Measurements from ENCODE around the gene LPGAT1. TPM values are rescaled to one million over a fixed set of nuclear protein-coding genes. Genes with fewer than 3 reads are reported as not detected.

LPGAT1 gene
- total RNA-seq, 4 donors from 2014 or later: 48.1 to 66.6 (median 53.3) TPM

GRCh38 chr1:211756471-211757020 lies 74.0 kb downstream of the LPGAT1 start:
- TF ChIP-seq POLR2A (IDR thresholded peaks at IDR 0.05): no peak
- TF ChIP-seq EP300 (IDR thresholded peaks at IDR 0.05): no peak
- no peak for TF ChIP-seq CTCF (IDR thresholded peaks at IDR 0.05)
- TF ChIP-seq POLR2AphosphoS5 (IDR thresholded peaks at IDR 0.05): no peak
- 98 to 100% methylated on average over 1 to 5 of the region's 7 CpGs for WGBS, 2 donors (ENCODE audit: low coverage in 1 of 2)
- H3K4me3 ChIP-seq: no peak overlapping the region
- H3K27ac ChIP-seq: no peak overlapping the region
- no peaks in the 10 kb centered on the region for H3K27me3 ChIP-seq
- no peak for ATAC-seq
- H3K9me3 ChIP-seq: no peaks in the 10 kb centered on the region
- peaks cover 0 to 31% of the 10 kb centered on the region in 2 donors for H3K36me3 ChIP-seq
- H3K4me1 ChIP-seq: no peaks in the 10 kb centered on the region

- H3K36me3 ChIP-seq: peaks cover 0 to 47% of the 10 kb centered on the region in 2 donors
- no peaks in the 10 kb centered on the region for H3K9me3 ChIP-seq
- no peaks in the 10 kb centered on the region for H3K27me3 ChIP-seq
- no peaks in the 10 kb centered on the region for H3K4me1 ChIP-seq
- H3K4me3 ChIP-seq: no peak overlapping the region
- no peak overlapping the region for H3K27ac ChIP-seq
- 80 to 89% methylated on average over 1 to 4 of the region's 4 CpGs for WGBS, 2 donors (ENCODE audit: low coverage in 1 of 2)
- no peak for ATAC-seq
- TF ChIP-seq POLR2A (IDR thresholded peaks at IDR 0.05): no peak
- no peak for TF ChIP-seq POLR2AphosphoS5 (IDR thresholded peaks at IDR 0.05)
- no peak for TF ChIP-seq EP300 (IDR thresholded peaks at IDR 0.05)
- TF ChIP-seq CTCF (IDR thresholded peaks at IDR 0.05): no peak
Measured at GRCh38 chr1:211753649-211754251, 76.8 kb downstream of the LPGAT1 start.

GRCh38 chr1:211752951-211753486 lies 77.5 kb downstream of the LPGAT1 start:
- Histone ChIP-seq H3K4me1 (no peaks in the 10 kb centered on the region), H3K4me3 (no peak overlapping the region), H3K27me3 (no peaks in the 10 kb centered on the region), H3K9me3 (no peaks in the 10 kb centered on the region), H3K27ac (no peak overlapping the region), H3K36me3 (peaks cover 0 to 47% of the 10 kb centered on the region in 2 donors)
- no peak for ATAC-seq
- WGBS, 2 donors (ENCODE audit: low coverage in 1 of 2): 46 to 61% methylated on average over 2 of the region's 2 CpGs
- TF ChIP-seq POLR2A (IDR thresholded peaks at IDR 0.05) (no peak), CTCF (IDR thresholded peaks at IDR 0.05) (no peak), EP300 (IDR thresholded peaks at IDR 0.05) (no peak), POLR2AphosphoS5 (IDR thresholded peaks at IDR 0.05) (no peak)

- WGBS, 2 donors (ENCODE audit: low coverage in 1 of 2): 89 to 91% methylated on average over 4 of the region's 4 CpGs
- ATAC-seq: no peak
- TF ChIP-seq POLR2AphosphoS5 (IDR thresholded peaks at IDR 0.05): no peak
- no peak for TF ChIP-seq EP300 (IDR thresholded peaks at IDR 0.05)
- TF ChIP-seq POLR2A (IDR thresholded peaks at IDR 0.05): no peak
- no peak for TF ChIP-seq CTCF (IDR thresholded peaks at IDR 0.05)
- Histone ChIP-seq H3K27ac (no peak overlapping the region), H3K4me1 (no peaks in the 10 kb centered on the region), H3K9me3 (no peaks in the 10 kb centered on the region), H3K4me3 (no peak overlapping the region), H3K36me3 (peaks cover 0 to 48% of the 10 kb centered on the region in 2 donors), H3K27me3 (no peaks in the 10 kb centered on the region)
Measured at GRCh38 chr1:211752317-211752716, 78.2 kb downstream of the LPGAT1 start.

GRCh38 chr1:211751438-211751837 lies 79.1 kb downstream of the LPGAT1 start:
- Histone ChIP-seq H3K9me3 (no peaks in the 10 kb centered on the region), H3K27ac (no peak overlapping the region), H3K4me3 (no peak overlapping the region), H3K36me3 (peaks cover 0 to 46% of the 10 kb centered on the region in 2 donors), H3K27me3 (no peaks in the 10 kb centered on the region), H3K4me1 (no peaks in the 10 kb centered on the region)
- TF ChIP-seq EP300 (IDR thresholded peaks at IDR 0.05): no peak
- no peak for TF ChIP-seq POLR2AphosphoS5 (IDR thresholded peaks at IDR 0.05)
- TF ChIP-seq POLR2A (IDR thresholded peaks at IDR 0.05): no peak
- TF ChIP-seq CTCF (IDR thresholded peaks at IDR 0.05): no peak
- ATAC-seq: no peak
- WGBS, 2 donors (ENCODE audit: low coverage in 1 of 2): 67 to 90% methylated on average over 3 of the region's 3 CpGs
